ENCODE measurements around the gene SRD5A1.

DNA sequence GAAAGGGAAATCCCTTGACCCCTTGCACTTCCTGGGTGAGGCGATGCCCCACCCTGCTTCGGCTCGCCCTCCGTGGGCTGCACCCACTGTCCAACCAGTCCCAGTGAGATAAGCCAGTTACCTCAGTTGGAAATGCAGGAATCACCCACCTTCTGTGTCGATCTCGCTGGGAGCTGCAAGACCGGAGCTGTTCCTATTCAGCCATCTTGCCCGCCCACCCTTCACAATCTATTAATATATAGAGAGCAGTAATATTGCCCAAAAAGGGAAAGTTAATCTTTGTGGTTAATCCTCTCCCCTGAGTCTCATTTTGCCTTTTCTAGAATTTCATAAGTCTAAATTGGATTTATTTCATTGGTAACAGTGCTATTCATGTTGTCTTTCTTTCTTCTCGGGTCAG is 16.4 kb downstream of the SRD5A1 start:
- TF ChIP-seq, protein P1, sequence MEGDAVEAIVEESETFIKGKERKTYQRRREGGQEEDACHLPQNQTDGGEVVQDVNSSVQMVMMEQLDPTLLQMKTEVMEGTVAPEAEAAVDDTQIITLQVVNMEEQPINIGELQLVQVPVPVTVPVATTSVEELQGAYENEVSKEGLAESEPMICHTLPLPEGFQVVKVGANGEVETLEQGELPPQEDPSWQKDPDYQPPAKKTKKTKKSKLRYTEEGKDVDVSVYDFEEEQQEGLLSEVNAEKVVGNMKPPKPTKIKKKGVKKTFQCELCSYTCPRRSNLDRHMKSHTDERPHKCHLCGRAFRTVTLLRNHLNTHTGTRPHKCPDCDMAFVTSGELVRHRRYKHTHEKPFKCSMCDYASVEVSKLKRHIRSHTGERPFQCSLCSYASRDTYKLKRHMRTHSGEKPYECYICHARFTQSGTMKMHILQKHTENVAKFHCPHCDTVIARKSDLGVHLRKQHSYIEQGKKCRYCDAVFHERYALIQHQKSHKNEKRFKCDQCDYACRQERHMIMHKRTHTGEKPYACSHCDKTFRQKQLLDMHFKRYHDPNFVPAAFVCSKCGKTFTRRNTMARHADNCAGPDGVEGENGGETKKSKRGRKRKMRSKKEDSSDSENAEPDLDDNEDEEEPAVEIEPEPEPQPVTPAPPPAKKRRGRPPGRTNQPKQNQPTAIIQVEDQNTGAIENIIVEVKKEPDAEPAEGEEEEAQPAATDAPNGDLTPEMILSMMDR (IDR thresholded peaks at IDR 0.05; ENCODE audit: low read depth, low read length): no peak
- TF ChIP-seq POLR2A (IDR thresholded peaks at IDR 0.05; ENCODE audit: extremely low read depth, insufficient read length) (no peak), MYC (IDR thresholded peaks at IDR 0.05; ENCODE audit: low read depth, low read length) (no peak)
